ENCODE results near the gene SH3RF2. TPM values are rescaled to one million over a fixed set of nuclear protein-coding genes. Genes with fewer than 3 reads are reported as not detected.

The SH3RF2 gene
- total RNA-seq, 1 donor from 2014 or later: 0.38 TPM

DNA sequence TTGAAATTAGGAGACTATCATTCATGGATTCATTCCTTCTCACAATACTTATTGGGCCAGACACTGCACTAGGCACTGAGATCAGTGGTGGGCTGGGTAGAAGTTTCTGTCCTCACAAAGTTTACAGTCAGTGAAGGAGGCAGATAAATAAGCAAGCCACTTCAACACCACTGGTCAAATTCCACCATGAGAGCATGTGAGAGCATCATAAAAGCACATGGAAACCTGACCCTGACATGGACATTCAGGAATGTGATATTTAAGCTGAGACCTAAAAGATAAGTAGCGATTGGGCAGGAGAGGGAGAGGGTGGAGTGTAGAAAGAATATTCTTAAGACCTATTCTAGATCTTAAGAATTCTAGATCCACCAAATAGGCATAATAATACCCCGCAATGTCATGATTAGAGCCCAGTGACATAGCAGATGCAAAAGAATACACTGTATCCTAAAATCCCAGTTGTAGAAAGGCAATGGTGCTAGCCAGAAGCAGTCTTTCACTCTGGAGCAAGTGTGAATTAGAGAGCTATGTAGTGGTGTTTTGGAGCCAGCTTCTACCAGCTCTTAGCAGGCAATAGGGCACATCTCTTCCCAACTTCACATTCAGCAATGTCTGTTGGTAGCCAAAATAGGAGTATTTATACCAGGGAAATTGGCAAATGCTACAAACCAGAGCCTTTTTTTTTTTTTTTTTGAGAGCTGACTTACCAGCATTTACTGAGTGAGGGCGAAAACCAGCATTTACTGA lies 46.4 kb downstream of the SH3RF2 start:
- H3K4me3 Mint-ChIP-seq (ENCODE audit: unreplicated experiment): no peak overlapping the region
- no peaks in the 10 kb centered on the region for H3K9me3 Mint-ChIP-seq (ENCODE audit: unreplicated experiment)
- no peaks in the 10 kb centered on the region for H3K36me3 Mint-ChIP-seq (ENCODE audit: unreplicated experiment)
- TF ChIP-seq, protein P1, sequence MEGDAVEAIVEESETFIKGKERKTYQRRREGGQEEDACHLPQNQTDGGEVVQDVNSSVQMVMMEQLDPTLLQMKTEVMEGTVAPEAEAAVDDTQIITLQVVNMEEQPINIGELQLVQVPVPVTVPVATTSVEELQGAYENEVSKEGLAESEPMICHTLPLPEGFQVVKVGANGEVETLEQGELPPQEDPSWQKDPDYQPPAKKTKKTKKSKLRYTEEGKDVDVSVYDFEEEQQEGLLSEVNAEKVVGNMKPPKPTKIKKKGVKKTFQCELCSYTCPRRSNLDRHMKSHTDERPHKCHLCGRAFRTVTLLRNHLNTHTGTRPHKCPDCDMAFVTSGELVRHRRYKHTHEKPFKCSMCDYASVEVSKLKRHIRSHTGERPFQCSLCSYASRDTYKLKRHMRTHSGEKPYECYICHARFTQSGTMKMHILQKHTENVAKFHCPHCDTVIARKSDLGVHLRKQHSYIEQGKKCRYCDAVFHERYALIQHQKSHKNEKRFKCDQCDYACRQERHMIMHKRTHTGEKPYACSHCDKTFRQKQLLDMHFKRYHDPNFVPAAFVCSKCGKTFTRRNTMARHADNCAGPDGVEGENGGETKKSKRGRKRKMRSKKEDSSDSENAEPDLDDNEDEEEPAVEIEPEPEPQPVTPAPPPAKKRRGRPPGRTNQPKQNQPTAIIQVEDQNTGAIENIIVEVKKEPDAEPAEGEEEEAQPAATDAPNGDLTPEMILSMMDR (IDR thresholded peaks at IDR 0.05): no peak
- H3K27me3 Mint-ChIP-seq (ENCODE audit: unreplicated experiment): no peaks in the 10 kb centered on the region
- DNase-seq (ENCODE audit: extremely low spot score, unreplicated experiment): no peak
- no peak overlapping the region for H3K27ac Mint-ChIP-seq (ENCODE audit: unreplicated experiment)
- H3K4me1 Mint-ChIP-seq (ENCODE audit: unreplicated experiment): peaks cover 8% of the 10 kb centered on the region

DNA sequence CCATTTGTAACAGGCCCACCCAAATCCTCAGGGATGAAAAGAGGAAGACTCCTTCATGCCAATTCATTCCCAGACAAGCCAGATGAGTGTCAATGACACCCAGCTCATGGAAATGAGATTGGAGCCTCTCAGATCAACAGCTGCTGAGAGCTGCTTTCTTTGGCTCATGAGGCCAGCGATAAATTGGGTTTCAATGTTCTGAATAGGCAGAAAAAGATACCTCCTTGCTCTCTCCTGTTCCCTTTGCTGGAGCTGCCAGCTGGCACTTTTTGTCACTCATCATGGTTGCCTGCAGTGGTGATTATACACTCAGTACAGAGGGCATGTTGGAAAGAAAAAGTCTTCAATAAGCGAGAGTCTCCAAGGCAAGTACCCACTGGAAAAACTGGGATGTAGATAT lies 47.1 kb downstream of the SH3RF2 start:
- TF ChIP-seq, protein P1 (IDR thresholded peaks at IDR 0.05): no peak
- H3K4me3 Mint-ChIP-seq (ENCODE audit: unreplicated experiment): no peak overlapping the region
- DNase-seq (ENCODE audit: extremely low spot score, unreplicated experiment): no peak
- no peaks in the 10 kb centered on the region for H3K36me3 Mint-ChIP-seq (ENCODE audit: unreplicated experiment)
- H3K9me3 Mint-ChIP-seq (ENCODE audit: unreplicated experiment): no peaks in the 10 kb centered on the region
- H3K4me1 Mint-ChIP-seq (ENCODE audit: unreplicated experiment): peaks cover 8% of the 10 kb centered on the region
- no peaks in the 10 kb centered on the region for H3K27me3 Mint-ChIP-seq (ENCODE audit: unreplicated experiment)
- H3K27ac Mint-ChIP-seq (ENCODE audit: unreplicated experiment): no peak overlapping the region

DNA sequence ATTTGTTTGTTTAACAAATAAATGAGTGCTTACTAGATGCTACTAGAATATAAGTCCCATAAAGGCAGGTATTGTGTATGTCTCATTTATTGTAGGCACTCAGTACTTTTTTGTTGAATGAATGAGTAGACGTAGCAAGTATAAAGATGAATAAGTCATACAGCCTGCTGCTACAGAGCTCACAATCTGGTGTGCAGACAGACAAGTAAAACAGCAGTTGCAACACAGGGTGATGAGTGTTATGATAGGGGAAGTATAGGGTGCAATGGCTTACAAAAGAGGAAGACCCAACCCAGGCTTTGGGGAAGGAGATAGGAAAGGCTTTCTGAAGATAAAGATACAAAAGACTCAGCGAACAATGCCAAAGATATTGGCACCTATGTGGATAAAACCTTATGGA lies 47.7 kb downstream of the SH3RF2 start:
- no peak overlapping the region for H3K27ac Mint-ChIP-seq (ENCODE audit: unreplicated experiment)
- peaks cover 6% of the 10 kb centered on the region for H3K4me1 Mint-ChIP-seq (ENCODE audit: unreplicated experiment)
- no peaks in the 10 kb centered on the region for H3K36me3 Mint-ChIP-seq (ENCODE audit: unreplicated experiment)
- H3K4me3 Mint-ChIP-seq (ENCODE audit: unreplicated experiment): no peak overlapping the region
- no peak for DNase-seq (ENCODE audit: extremely low spot score, unreplicated experiment)
- TF ChIP-seq, protein P1 (IDR thresholded peaks at IDR 0.05): no peak
- H3K9me3 Mint-ChIP-seq (ENCODE audit: unreplicated experiment): no peaks in the 10 kb centered on the region
- H3K27me3 Mint-ChIP-seq (ENCODE audit: unreplicated experiment): no peaks in the 10 kb centered on the region

DNA sequence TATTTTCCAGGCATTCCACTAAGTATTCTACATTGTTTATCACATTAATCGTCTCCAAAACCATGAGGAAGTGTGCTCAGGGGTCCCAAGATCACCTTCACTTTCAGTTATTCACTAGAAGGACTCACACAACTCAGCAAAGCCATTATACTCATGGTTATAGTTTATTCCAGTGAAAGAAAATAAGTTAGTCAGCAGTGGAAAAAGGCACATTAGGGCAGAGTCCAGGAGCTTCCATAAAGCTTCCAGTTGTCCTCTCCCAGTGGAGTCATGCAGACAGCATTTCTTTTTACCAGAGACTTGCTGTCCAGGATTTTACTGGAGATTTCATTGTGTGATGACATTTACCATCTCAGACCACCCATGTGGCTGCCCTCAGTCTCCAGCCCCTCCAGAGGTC lies 51.5 kb downstream of the SH3RF2 start:
- no peaks in the 10 kb centered on the region for H3K27me3 Mint-ChIP-seq (ENCODE audit: unreplicated experiment)
- H3K27ac Mint-ChIP-seq (ENCODE audit: unreplicated experiment): no peak overlapping the region
- TF ChIP-seq, protein P1 (IDR thresholded peaks at IDR 0.05): no peak
- peaks cover 6% of the 10 kb centered on the region for H3K9me3 Mint-ChIP-seq (ENCODE audit: unreplicated experiment)
- DNase-seq (ENCODE audit: extremely low spot score, unreplicated experiment): no peak
- no peak overlapping the region for H3K4me3 Mint-ChIP-seq (ENCODE audit: unreplicated experiment)
- no peaks in the 10 kb centered on the region for H3K36me3 Mint-ChIP-seq (ENCODE audit: unreplicated experiment)
- H3K4me1 Mint-ChIP-seq (ENCODE audit: unreplicated experiment): no peaks in the 10 kb centered on the region

DNA sequence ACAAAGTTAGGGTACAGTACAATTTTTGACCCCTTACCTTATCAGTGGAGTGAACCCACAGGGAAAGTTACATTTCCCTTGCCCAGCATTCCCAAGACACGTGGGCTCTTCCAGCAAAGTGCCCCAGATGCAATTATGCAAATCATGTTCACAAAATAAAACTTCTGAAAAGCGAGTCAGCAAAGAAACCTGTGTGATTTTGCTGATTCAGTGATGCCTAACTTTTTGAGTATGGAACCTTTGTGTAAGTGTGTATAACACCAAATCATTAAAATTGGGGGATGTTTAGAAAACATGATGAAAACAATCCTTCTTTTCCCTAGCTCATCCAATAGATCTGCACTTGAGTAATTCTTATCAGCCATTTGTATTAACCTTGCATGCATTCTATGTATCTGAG lies 52.6 kb downstream of the SH3RF2 start:
- no peaks in the 10 kb centered on the region for H3K36me3 Mint-ChIP-seq (ENCODE audit: unreplicated experiment)
- no peak overlapping the region for H3K27ac Mint-ChIP-seq (ENCODE audit: unreplicated experiment)
- H3K4me3 Mint-ChIP-seq (ENCODE audit: unreplicated experiment): no peak overlapping the region
- DNase-seq (ENCODE audit: extremely low spot score, unreplicated experiment): no peak
- no peaks in the 10 kb centered on the region for H3K27me3 Mint-ChIP-seq (ENCODE audit: unreplicated experiment)
- TF ChIP-seq, protein P1 (IDR thresholded peaks at IDR 0.05): no peak
- H3K4me1 Mint-ChIP-seq (ENCODE audit: unreplicated experiment): no peaks in the 10 kb centered on the region
- peaks cover 9% of the 10 kb centered on the region for H3K9me3 Mint-ChIP-seq (ENCODE audit: unreplicated experiment)
